Right renal pelvis (tissue), 4 donors: ENCODE data around the gene CDK17. TPM values are rescaled to one million over a fixed set of nuclear protein-coding genes. Genes with fewer than 3 reads are reported as not detected.

ENCODE experiments used
- polyA plus RNA-seq, 4 donors: library from polyadenylated mRNA; unstranded; fragments of 120-200 nt; gene quantifications; one replicate each; pipeline ENCODE4 v1.2.1, GENCODE V29; 2013; ENCODE audit not compliant: insufficient read length in 4 of 4

Gene CDK17
- polyA plus RNA-seq, 4 donors: 33.3 to 41.2 (median 40.3) TPM

Other genes with a start within 250 kb of the CDK17 start
- 10 to 100 TPM; 56.0 to 66.3 (median 65.9) TPM for gene ELK3, start 206.1 kb downstream of the CDK17 start, polyA plus RNA-seq
- gene CFAP54, start 89.1 kb upstream of the CDK17 start, polyA plus RNA-seq: 1 to 10 TPM; 2.4 to 2.8 (median 2.6) TPM